GM21367 (cell line): Measurements from ENCODE around the gene RPL35A.
"Not testable (repeated sequence)": the region's sequence is repeated elsewhere in the genome, so short reads cannot be mapped to it uniquely, and the experiment has no call there.

ENCODE experiments used
- ATAC-seq: cut with Tn5 transposase; IDR thresholded peaks from one replicate; pipeline ENCODE4 v1.9.1; 2021; ENCODE audit not compliant: unreplicated experiment

The RPL35A gene

GRCh38 chr3:197949778-197950676 lies at the start of gene RPL35A:
Gene RPL35A, plus strand, starts transcription at chr3:197950190. Its CDS starts 778 bp downstream, at chr3:197950968.
- peak; percentile 88 for ATAC-seq

GRCh38 chr3:197901626-197902025 lies 48.4 kb upstream of the RPL35A start:
- ATAC-seq, result no peak

DNA sequence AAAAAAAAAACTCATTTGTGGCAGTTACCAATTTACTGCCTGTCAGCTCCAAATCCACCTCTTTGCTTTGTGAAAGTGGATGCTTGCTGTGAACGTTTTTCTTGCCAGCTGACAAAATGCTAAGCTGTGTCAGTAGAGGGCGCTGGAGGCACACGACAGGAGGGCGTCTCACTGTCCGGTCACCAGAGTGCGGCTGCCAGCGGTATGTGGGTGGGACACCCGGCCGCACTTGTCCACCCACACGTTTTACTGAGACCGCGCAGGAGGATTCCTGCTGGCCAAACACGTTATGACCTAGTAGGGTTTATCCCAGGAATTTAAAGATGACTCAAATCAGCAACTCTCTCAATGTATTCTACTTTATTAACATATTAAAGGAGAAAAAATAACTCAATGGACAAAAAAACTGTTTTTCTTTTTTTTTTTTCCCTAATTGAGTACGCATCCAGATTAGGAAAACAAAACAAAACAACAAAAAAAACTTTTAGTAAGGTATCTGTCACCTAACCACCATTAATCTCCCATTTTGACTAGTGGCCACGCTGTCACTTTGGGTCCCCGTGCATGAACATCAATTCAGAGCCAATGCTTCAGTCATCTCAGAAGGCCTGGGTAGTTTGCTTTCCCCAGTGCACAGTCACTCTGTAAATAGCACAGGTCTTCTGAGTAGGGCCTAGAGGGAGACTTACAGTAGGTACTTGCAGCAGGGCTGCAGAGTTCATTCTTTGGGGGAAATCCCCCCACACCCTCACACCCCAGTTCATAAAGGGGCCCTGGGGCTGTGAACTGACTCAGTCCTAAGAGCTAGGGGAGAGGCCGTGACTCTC lies 43.8 kb upstream of the RPL35A start:
- peak; percentile 77 for ATAC-seq

- ATAC-seq, result no peak
Observed at GRCh38 chr3:197906850-197907187, 43.2 kb upstream of the RPL35A start.

DNA sequence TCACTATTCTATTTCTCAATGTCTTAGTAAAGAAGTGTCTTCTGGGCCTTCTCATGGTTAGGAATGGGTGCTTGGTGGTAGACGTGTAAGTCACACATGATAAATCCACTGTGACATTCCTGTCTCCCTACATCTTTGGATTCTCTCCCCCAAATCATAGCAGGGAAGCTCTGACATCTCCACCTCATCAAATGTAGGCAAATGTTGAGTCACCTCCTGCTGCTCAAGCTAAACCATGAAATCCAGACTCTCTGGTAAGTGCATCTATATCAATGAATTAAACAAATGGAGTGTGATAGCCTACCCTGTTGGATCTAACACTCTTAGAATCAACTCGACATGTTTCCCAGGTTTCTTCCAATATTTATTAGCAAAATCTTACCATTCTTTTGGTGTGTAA lies 42.8 kb upstream of the RPL35A start:
- no peak for ATAC-seq

- not testable (repeated sequence) for ATAC-seq
Observed at GRCh38 chr3:197908550-197908949, 41.4 kb upstream of the RPL35A start.

- no peak for ATAC-seq
Observed at GRCh38 chr3:197908957-197909701, 40.9 kb upstream of the RPL35A start.

DNA sequence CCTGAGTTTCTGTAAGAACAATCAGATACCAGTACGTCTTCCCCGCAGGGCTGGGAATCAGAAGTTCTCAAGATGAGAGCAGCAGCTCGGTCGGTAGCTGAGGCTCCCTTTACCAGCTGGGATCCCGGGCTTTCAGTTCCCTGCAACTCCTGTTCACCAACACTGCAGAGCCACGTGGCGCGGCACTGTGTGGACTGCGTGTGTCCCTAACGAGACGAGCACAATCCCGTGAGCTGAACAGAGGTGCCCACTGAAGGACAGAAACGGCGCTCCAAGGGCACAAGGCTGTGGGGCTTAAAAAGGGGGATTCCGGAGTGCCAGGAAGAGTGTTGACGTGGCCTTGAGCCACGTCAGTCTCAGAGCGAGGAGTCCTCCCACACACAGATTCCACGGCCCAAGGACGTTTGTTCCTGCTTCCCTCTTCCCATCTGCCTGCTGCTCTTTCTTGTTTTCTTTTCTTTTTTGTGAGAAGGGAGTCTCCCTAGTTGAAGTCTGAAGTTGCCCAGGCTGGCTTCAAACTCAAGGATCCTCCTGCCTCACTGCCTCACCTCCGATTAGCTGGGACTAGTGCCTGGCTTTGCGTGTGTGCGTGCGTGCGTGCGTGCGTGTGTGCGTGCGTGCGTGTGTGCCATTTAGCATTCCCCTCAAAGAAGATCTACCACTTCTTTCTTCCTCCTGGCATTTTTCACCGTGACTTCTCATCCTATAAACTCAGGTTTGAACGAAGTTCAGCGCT lies 37.1 kb upstream of the RPL35A start:
- ATAC-seq, result no peak

DNA sequence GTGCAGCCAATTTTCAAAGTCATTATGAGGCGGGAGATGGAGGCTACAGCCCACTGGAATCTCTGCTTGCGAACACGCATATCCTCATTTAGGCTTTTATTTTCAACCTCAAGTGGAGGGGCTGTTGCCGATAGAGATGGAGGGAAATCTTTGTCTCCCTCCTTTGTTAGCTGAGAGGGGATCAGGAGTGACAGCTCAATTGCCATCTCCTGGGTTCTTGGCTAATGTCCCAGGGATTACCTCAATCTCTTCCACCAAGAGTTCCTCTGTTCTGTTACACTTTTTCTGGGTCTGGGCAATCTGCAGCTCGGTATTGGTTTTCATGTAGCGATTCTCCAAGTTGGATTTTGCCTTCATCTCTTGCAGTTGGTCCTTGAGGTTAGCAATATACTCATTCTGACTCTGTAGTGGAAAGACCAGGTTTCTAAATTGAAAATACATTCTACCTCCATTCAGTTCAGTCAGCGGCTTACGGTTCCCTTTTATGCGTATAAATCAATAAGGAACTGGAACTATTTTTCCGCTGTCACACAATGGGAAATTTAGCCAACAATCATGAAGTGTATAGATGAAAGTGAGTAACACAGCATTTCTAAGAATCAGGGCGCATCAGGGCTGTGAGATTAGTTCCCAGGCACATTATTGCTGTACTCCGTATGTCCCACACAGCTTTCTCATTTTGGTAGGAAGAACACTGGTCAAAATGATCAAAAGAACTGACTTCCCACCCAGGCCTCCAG lies 36.2 kb upstream of the RPL35A start:
- no peak for ATAC-seq

DNA sequence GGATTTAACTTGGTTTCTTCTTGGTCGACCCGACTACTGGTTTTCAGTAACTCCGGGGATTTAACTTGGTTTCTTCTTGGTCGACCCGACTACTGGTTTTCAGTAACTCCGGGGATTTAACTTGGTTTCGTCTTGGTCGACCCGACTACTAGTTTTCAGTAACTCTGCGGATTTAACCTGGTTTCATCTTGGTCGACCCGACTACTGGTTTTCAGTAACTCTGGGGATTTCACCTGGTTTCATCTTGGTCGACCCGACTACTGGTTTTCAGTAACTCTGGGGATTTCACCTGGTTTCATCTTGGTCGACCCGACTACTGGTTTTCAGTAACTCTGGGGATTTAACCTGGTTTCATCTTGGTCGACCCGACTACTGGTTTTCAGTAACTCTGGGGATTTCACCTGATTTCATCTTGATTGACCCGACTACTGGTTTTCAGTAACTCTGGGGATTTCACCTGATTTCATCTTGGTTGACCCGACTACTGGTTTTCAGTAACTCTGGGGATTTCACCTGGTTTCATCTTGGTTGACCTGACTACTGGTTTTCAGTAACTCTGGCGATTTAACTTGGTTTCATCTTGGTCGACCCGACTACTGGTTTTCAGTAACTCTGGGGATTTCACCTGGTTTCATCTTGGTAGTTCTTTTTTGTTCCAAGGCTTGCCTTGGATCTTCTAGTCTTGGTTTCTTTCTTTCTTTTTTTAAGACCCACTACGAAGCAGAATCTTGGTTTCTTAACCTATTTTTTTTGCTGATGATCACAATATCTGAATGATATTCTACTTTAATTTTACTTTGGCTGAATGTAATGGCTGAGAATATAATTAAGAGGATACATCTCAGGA lies 28.3 kb upstream of the RPL35A start:
- ATAC-seq, result not testable (repeated sequence)

- no peak for ATAC-seq
Observed at GRCh38 chr3:197926418-197926817, 23.6 kb upstream of the RPL35A start.

DNA sequence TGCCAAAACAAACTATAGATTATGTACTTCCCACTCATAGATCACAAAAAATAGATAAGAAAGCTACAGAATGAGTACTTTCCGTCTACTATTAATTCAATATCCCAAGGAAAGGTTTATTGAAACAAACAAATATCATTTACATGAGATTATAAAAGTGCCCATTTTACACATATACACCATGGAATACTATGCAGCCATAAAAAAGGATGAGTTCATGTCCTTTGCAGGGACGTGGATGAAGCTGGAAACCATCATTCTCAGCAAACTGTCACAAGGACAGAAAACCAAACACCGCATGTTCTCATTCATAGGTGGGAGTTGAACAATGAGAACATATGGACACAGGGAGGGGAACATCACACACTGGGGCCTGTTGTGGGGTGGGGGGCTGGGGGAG lies 22.4 kb upstream of the RPL35A start:
- ATAC-seq, result not testable (repeated sequence)

DNA sequence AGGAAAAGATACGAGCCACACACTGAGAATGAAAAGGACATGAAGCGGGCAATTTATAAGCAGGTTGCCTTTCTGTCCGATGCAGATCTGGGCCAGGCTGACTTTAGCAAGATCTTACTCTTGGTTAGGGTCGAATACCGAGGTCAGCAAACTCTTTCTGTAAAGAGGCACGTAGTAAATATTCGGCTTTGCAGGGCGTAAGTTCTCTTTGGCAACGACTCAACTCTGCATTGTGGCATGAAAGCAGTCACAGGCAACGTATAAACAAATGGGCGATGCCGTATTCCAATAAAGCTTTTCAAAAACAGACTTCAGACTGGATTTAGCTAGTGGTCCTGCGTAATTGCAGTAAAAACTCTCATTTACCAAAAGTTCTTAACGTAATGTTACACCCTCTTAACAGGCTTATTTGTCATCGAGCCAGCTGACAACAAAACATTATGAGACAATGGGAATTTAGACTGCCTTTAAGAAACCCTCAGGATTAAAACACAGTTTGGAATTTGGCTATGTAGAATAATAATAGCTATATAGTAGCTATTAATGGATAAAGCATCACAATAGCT lies 13.1 kb upstream of the RPL35A start:
- no peak for ATAC-seq

DNA sequence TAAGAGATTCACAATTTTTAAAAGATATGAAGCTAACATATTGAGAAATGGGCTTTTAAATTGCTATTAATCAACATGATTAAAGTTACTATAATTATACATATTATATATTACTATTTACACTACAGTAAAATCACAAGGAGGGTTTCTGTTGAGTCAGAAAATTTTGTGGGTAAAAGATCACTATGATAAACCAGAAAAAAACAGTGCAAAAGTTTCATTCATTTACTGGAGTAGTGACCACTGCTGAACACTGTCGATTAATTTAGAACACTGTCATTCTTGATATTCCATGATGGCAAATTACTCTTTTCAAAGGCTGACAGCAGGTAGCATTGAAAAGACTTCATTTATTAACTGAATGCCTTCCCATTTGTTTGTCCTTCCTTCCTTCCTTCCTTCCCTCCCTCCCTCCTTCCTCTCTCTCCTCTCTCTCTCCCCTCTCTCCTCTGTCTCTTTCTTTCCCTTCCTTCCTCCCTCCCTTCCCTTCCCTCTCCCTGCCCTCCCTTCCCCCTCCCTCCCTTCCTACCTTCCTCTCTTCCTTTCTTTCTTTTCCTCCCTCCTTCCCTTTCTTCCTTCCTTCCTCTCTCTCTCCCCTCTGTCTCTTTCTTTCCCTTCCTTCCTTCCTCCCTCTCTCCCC lies 9.1 kb upstream of the RPL35A start:
- ATAC-seq, result no peak

DNA sequence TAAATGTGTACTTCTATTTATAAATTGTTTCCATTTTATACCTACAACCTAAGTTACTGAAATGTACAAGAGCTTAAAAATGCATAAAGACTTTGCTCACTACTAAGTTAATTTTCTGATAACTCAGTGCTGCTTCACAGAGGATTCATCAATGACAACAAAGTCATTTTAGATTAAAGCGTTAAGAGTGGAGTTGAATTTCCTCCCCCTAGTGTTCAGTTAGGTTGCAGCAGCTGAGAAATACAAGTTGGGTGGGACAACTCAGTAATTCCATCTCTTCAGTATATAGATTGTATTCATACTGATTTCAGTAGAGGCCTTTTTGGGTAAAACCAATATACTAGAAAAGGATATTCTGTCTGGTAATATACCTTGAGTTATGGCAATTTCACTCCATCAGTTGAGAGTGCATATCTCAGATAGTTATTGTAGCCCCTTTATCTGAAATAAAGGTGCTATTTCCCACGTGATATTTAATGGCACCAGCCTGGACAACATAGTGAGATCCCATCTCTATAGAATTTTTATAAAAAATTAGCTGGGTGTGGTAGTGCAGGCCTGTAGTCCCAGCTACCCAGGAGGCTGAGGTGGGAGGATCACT lies 6.9 kb upstream of the RPL35A start:
- no peak for ATAC-seq

DNA sequence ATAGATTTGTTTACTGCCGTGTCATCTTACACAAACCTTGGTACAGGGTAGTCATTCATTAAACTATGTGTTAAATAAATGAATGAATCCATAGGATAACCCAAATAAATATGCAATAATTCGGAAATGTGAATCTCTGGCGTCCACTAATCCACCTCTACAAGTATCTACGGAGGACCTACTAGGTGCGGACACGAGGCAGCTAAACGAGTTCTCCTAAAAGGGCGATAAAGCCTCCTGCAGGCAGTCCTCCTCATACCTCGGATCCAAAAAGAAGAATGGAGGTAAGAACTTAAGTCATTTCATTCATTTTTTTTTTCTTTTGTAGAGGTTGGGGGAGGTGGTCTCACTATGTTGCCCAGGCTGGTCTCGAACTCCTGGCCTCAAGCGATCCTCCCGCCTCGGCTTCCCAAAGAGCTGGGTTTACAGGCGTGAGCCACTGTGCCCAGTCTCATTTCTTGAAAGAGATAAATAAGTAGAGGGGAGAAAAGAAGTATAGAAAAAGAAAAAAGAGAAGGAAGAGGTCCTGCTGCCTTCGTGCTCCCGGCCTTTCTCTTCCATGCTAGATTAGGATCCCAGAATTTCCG lies 706 bp upstream of the RPL35A start:
- ATAC-seq, result no peak

- no peak for ATAC-seq
Observed at GRCh38 chr3:197950677-197951061, 679 bp downstream of the RPL35A start.
